HG02588 (cell line): ENCODE results near the gene NAT9.

Source experiments
- ATAC-seq: cut with Tn5 transposase; IDR thresholded peaks from one replicate; pipeline ENCODE4 v1.9.1; 2021; ENCODE audit warnings: mild to moderate bottlenecking, moderate library complexity; ENCODE audit not compliant: unreplicated experiment

NAT9 gene

DNA sequence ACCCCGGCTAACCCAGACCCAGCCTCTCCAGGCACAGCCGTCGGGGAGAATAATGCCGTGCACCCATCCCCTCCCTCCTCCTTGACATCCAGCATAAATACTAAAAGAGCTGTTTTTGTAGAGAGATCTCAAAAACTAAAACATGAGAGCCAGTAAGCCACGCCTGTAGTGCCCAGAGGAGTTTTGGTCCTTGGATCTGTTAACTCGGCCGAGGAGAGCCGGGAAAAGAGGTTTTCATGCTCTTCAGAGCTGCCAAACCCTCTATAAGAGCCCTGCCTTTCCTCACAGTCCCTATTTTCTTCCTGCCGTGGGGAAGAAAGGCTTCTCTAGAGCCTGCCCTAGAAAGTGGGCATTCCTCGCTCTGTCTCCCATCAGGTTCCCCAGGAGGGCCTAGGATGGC lies 30.2 kb upstream of the NAT9 start:
- ATAC-seq: no peak

DNA sequence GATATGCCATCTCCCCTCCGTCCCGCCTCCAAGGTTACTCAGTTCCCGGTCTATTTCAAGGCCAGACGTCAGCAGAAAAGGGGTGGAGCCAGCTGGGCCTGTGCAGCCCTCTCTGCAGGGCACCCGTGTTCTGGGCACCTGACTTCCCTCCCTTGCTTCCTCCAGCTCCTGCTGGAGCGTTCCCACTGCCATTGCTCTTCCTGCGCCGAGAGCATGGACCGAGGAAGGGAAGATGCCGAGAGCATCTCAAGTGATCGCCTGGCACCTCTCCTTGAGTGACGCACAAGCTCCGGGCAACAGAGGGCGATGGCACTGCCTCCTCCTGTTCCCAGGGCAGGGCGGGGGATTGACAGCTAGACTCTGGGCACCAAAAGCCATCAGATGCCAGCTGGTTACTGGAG lies 29.4 kb upstream of the NAT9 start:
- ATAC-seq: no peak

DNA sequence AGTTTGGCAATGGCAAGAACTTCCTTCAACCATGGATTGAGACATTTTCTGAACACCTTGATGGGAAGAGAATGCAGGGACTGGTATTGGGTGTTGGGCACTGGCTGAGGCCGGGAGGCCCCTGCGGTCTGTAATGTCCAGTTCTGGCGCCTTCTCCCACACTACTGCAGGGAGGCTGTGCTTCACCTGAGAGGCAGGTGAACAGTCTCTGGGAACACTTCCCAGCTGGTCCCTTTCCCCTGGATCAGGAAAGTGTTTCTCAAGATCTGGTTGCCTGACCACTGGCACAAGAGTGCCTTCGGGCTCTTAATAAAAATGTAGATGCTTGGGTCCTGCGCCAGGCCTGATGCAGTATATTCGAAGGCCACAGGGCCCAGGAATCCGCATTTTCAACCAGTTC lies 28.5 kb upstream of the NAT9 start:
- ATAC-seq: no peak

DNA sequence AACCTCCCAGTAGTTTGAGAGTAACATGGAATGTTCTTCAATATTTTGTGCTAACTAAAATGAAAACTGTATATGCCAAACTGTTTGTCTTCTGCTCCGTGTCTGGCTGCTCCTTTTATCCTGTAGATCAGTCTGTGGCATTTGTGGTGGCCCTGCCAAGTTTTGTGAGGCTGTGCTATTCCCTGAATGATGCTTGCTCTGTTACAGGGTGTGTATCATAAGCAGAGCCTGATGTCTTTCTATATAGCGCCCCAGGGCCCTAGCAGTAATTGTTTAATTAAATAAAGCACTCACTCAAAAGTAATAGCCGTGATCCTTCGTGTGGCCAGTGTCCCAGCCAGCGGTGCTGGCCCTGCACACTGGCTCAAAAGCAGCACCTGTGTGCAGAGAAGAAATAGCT lies 27.8 kb upstream of the NAT9 start:
- no peak for ATAC-seq

DNA sequence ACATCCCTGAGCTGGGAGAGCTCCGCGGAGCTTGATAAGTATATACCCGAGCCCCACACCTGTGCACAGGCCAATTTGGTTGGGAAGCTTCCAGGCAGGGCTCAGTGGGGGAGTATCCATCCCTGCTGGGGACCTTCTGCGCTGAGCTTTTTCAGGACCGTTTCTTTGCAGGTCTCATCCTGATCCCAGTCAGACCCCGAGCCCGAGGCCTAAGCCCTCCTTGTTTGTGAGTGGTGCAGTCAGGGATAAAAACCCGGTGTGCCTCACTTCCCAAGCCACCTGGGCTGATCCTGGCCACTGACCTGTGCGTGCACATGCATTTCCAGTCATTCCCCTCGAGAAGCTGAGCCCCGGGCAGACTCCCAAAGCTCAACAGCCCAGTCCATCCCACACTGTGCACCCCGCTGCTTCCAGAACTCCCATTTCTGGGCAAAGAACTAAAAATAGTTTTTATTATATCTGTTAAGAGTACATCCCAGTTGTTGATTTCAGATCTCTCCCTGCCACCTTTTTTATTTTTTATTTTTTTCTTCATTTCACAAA lies 27.3 kb upstream of the NAT9 start:
- ATAC-seq: no peak

DNA sequence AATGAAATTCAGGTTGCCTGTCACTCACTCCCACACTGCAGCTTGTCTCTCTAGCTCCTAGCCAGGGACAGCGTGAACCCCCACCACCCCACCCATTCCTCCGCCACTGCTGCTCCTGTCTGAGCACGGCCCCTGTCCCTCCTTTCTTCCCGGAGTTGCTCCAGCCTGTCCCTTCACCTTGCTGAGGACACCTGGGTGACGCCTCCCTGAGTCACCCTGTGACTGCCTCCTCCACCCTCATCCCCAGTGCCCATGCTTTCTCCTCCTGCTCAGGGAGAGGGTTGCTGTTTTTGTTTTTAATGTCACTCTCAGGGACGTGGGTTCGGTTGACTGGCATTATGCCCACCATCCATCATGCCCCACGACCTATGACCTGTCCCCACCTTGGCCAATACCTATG lies 25.8 kb upstream of the NAT9 start:
- no peak for ATAC-seq

DNA sequence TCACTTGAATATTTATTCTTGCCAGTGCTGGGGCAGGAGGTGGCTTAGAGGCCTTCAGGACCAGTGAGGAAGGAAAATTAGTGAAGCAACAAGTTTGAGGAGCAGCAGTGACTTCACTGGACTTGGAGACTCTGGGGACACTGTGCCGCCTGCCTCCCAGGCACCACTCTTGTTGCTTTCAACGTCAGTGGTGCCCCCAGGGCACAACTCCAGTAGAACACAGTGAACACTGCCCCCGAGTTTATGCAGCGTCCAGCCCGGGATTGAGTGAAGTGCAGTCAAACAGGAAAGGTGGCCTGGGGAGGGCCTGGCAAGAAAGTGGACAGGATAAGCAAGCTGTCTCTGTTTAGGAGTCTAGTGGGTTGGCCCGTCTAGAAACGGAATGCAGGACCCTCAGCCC lies 24.4 kb upstream of the NAT9 start:
- no peak for ATAC-seq

DNA sequence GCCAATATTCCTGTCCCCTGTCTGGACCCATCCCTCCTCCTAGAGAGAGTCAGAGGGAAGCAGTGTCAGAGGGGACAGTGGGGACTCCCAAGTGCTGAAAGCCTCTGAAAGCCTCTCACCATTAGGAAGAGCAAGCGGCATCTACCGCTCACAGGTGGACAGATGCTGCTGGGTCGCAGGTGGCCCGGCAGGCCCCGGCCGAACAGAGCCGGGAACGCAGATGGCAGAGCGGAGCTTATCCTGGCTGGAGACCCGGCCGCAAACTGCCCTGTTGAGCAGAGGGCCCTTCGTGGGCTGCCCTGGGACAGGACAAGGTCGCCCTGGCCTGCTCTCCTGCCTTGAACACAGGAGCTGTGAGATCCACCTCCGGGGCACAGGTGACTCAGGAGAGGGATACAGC lies 23.0 kb upstream of the NAT9 start:
- no peak for ATAC-seq

DNA sequence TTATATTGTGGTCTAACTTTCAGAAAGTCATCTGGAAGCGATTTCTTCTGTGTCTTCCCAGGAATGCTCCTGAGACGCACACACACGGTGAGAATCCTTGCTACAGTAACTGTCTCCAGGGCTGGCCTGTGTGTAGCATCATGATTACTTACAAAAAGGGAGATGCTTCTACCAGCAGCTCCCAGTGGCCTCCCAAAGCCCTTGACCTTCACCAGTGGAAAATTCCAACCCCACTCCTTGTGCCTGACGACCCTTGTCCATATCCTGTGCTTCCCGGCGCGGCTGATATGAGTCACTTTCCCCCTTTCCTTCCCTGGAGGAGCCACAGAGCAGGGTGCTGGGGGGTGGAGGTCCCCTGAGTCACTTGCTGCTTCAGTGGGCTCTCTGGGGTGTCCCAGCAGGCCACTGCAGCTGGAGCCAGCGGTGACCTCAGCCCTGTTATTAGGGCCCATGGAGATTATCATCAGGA lies 22.1 kb upstream of the NAT9 start:
- no peak for ATAC-seq

DNA sequence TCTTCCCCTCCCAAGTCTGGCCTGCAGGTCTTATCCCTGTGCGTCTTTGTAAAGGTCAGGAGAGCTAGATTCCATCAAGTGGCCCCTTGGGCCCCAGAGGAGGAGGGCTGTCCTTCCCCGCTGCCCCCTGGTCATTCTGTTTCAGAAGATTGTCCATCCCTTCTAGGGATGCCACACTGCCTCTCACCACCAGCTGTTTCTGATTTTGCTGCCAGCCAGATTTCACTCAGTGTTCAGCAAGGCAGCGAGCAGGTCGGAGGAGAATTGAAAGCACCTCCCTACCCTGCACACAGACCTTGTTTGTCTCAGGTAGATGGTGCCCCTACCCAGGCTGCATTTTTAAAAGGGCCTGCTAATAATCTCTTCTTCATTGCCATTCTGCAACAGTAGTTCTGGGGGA lies 21.7 kb upstream of the NAT9 start:
- no peak for ATAC-seq

DNA sequence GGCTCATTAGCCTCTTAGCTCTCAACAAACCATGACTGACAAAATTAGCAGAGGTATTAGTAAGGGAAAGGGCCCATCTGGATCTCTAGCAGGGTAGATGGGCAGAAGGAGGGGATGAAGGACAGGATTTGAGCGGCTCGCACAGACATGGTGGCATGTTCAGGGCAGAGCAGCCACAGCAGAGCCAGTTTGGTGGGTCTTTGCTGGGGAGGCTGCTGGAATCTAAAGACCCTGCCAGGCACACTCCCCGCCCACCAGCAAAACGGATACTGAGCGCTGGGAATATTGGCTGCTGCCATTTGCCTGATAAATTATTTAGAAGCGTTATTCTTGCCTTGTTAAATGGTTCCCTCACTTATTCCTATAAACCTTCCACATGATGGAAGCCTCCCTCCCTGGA lies 20.7 kb upstream of the NAT9 start:
- ATAC-seq: no peak

DNA sequence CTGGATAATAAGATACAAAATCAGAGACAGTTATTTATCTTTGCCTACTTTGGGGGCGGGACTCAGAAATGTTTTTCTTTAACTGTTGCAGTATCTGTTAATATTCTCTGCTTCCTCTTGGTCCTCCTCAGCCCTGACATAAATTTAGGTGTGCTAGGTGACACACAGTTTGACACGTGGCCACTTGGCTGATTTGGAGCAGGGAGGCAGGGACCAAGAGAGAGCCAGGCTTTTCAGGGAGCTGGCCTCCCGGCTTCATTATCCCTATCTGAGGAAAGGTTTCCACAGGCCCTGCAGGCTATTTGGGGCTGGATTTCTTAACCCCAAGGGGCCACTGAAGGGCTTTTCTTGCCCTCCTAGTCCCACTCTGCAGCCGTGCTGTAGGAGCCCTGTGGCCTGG lies 20.1 kb upstream of the NAT9 start:
- ATAC-seq: no peak

DNA sequence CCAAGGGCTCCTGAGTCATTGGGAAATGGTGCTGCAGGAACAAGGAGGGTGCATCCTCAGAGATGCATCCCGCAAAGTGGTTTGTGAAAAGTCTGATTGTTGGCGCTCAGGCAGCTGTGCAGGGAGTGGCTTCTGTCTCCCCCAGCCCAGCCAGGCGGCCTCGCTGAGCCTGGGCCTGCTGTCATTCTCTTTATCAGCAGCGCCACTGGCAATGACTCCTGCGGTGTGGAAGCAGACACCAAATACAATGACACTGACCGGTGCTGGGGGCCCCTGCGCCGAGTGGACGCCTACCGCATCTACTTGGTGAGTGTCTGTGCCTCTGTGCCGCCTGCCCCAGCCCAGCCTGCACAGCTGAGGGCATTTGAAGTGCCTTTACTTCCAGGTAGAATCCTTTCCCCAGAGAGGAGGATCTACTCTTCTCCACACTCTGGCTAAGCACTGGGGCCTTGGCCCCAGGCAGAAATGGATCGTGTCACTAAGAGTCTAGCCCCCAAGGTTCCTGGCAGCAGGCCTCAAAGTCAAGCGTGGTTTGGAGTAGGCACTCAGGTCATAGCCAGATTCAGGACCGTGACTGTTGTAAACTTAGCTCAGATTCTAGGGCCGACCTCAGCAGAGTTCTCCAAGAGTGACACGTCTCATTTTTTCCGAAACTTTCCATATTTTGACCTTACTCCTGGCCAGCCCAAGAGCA lies 19.3 kb upstream of the NAT9 start:
- ATAC-seq: no peak

DNA sequence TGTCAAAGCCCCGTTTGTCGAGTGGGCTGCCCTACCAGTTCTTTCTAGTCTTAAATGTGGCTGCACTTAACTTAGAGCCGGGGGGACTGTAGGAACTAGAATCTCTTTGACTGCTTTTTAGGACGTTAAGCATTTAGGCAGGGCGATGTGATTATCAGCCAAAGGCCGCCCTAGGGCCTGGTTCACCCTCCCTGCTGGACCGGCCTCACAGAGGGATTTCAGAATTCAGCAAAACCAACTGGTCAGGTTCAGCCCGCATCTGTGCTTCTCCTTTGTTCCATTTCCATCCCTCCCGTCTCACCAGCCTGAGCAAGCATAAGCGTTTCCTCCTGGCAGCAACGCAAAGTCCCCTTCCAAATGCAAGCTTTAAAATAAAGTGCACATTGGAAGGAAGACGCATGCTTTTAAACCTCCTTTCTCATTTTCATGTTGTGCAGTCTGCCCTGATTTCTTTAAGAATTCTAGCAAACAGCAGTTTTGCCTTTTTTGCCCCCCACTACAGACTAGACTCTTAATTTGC lies 16.5 kb upstream of the NAT9 start:
- ATAC-seq: no peak

DNA sequence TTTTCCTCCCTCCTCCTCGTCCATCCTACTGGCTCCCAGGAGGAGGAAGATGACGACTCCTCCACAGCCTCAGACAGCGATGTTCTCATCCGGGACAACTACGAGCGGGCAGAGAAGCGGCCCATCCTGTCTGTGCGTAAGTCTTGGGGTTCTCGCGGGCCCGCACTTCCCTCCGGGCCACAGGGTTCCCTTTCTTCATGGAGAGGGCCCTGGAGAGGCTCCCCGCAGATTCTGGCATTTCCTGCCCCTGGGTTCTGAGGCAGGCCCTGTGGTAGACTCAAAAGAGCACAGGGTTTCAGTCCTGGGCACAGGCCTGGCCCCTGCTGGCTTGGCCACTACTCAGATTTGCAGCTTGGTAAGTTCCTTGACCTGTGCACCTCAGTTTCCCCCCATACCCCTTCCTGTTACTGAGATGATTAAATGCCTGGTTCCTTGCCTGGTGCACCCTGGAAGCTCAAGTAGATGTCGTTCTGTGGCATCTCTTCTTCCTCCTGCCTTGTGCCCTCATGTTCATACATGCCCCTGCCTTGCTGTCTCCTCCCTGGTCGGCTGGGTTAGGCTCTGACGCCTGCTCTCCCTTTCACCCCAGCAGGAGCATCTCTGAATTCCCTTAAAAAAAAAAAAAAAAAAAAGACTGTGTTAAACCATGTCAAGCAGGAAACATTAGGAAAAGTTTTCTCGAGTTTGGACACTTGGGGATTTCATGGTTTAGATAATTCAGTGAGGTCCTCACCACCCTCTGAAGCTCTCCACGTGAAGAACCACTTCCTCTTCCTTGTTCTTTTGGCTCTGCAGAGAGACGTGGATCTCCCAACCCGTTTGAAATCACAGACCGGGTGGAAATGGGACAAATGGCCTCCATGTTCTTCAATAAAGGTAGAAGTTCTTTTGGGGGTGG lies 14.3 kb upstream of the NAT9 start:
- no peak for ATAC-seq

DNA sequence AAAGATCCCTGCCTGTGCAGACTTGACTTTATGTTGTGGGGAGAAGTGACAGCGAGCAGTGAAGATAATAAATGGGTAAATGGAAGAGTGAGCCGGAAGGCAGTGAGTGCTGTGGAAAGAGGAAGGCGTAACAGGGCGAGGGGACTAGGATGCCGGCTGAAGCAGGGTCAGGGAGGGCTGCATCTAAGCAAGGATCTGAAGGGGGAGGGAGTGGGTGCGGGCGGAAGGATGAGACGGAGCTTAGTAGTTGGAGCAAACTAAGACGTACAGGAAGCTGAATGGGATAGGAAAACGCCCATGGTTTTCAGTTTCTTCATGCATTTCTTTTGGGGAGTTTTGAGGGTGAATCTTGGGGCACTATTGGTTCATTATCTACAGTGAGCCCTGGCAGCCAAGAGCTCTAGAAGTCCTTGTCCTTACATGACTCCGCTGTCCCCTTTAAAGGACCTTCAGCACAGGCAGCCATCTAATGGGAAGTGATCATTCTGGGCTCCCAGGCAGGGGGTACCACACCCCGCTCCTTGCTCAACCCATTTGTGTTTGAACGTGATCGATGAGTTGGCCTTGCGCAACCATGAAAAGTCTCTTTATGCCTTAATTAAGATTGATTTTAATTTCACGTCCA lies 10.4 kb upstream of the NAT9 start:
- no peak for ATAC-seq

DNA sequence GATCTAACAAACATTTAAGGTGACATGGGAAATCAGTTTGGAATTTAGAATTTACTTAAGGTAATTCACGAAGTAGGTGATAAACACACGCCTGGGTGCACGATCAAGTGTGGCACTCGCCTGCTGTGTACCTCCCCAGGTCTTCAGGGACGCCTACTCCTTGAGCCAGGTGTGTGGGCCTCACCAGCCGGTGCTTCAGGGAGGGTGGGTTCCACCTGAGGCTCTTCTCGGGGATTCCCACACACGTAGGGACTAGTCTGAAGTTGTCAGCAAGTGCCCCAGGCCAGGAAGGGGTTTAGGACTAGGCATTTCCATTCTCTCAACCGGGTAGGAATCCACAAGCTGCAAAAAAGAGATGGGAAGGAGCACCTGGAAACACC lies 9.8 kb upstream of the NAT9 start:
- ATAC-seq: no peak

DNA sequence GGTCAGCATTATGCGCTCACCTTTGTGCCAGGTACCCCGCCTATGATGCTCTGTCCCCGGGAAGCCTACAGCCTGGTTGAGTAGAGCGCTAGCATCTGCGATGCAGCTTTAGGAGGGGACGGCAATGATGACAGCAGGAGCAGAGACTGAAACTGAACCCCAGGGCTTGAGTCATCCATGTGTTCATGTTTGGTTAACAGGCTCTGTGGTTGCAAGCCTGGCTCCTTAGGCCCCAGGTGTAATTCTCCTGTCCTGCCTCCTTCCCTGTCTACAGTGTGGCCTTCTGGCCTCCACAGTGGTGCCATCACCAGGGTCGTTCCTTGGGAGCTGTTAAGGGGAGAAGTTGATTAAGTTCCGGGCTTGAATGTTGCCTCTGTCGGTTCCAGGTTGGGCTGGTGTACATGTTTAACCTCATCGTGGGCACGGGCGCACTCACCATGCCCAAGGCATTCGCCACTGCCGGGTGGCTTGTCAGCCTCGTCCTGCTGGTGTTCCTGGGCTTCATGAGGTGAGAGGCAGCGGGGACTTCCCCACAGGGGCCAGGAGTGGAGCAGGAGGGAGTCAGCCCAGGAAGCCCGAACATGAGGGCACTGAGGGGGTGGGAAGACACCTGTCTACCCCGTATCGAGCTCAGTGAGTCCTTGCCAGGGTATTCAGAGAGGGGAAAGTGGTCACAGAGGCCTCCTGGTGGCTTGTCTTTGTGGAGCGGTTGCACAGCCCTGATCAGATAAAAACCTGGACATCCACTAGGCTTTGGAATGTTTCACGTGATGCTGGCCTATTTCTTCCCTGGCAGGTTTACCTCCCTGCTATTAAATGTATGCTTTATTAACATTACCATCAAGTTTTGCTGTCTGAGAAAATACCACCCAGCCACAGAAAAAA lies 9.2 kb upstream of the NAT9 start:
- no peak for ATAC-seq

DNA sequence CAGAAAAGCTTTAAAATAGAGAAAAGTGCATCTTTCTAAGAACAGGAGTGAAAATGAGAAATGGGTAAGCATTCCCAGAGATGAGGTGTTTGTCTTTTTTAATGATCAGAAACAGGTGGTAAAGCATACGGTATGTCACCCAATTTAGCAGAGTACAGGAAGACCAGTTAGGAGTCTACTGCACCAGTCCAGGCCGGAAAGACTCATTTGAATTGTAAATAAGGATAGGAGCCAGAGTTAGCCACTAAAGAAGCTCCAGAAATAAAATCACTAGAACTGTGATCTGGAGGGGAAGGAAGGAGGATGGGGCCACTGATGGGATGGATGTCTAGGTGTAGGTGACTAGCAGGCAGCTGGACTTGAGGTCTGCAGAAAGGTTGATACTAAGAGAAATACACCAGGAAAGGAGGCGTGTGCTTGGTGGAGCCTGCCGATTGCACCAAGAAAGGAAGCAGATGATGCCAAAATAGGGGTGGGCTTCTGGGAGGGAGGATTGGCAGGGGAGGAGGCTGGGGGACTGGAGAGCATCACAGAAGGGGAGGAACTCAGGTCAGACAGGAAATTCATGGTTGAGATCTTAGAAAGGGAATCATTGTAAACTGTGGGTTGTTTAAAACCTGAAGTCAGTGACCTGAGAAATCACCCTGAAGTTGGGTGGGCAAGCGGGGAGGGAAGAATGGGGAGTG lies 8.1 kb upstream of the NAT9 start:
- no peak for ATAC-seq

DNA sequence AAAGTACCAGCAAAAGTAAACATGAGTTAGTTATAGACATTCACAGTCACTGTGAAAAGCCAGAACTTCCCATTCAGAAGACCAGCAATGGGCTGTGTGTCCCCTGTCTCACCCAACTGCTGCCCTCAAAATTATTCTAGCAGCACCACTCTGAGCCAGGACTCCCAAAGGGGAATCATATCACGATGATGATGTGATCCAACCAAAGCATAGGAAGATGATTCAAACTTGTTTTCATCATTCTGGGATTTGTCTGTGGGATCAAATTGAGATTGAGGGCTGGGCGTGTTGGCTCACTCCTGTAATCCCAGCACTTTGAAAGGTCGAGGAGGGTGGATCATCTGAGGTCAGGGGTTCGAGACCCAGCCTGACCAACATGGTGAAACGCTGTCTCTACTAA lies 6.4 kb upstream of the NAT9 start:
- ATAC-seq: no peak
